Umbilical cord (tissue), 2 donors: Measurements from ENCODE around the gene BLTP3A. TPM values are rescaled to one million over a fixed set of nuclear protein-coding genes. Genes with fewer than 3 reads are reported as not detected.
"Not testable (repeated sequence)": the region's sequence is repeated elsewhere in the genome, so short reads cannot be mapped to it uniquely, and the experiment has no call there.

Experiments
- DNase-seq: peaks from one replicate; pipeline ENCODE4 v3.0.0-alpha.2; 2015; ENCODE audit warnings: low spot score
- total RNA-seq: library from RNA; depleted of rRNA; stranded (reverse); fragments of >200 nt; gene quantifications from one replicate; pipeline ENCODE4 v1.2.3, GENCODE V29; 2014; ENCODE audit warnings: low replicate concordance; ENCODE audit not compliant: insufficient read depth

BLTP3A gene
- total RNA-seq, 1 donor from 2014 or later, result 11.6 TPM

DNA sequence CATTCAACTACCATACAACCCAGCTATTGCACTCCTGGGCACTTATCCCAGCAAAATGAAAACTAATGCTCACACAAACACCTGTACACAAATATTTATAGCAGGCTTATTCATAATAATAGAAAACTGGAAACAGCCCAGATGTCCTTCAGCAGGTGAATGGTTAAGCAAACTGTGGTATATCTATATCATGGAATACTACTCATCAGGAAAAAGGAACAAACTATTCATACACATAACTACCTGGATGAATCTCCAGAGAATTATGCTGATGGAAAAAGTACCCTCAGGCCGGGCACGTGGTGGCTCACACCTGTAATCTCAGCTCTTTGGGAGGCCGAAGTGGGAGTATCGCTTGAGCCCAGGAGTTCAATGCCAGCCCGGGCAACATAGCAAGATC, 3.8 kb upstream of the BLTP3A start:
- DNase-seq, result no peak

DNA sequence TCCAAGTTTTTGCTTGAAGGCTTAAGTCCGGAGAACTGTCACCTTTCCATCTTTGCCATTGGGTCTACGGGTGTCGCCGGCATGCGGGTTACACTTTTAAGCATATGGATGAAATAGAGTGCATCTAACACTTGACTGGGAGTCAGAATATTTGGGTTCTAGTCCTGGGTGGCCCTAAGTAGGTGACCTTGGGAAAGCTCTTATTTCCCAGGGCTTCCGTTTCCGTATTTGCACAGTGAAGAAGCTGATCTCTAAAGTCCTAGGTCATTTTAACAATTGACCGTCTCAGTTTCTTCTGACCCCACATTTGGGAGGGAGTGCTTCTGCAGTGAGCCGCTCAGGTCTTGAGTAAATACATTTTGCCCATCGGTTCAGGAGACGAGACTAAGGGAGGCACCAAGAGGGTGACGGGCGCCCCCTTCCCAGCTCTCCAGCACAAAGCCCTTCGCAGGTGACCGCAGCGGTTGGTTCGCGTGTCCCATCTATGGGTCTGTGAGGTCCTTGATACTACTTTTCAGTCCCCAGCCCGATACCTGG, 651 bp upstream of the BLTP3A start:
- DNase-seq, result peak; percentile 47

DNA sequence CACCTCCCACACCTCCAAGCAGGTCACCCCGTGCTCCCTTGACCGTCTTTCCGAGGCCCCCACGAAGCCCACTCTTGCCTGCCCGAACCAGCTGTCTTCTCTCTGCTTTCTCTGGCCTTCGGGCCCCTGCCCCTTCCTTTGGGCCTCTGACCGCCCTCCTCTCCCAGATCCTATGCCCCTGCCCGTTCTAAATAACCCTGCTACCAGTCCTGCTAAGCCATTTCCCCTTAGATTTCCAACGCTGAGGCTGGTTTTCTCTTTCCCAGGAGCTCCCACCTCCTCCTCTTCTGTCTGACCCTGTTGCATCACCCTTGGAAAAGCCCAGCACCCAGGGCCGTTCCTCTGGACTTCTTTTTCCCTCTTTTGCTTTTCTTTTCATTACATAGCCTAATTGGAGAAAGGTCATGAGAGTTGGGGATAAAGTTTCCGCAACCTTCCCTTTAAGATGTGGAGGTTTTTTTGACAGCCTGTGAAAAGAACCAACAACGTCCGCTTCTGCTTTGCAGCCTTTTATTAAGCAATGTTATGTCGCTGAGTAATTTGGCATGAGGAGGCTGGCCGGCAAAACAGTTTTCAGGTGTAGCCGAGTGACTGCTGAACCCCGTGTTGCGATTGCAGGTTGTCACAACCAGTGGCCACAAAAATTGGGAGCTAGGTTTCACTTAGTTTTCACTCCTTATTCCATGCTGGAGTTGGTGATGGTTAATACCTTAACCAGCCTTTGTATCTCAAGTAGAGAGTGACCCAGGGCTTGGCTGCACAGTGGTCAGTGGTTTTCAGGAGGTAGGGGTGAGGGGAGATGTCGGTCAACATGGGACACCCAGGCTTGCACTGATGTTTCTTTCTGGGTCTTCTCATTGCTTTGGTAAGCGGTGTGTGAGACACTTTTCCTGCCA, 970 bp downstream of the BLTP3A start:
- peak; percentile 41 for DNase-seq

DNA sequence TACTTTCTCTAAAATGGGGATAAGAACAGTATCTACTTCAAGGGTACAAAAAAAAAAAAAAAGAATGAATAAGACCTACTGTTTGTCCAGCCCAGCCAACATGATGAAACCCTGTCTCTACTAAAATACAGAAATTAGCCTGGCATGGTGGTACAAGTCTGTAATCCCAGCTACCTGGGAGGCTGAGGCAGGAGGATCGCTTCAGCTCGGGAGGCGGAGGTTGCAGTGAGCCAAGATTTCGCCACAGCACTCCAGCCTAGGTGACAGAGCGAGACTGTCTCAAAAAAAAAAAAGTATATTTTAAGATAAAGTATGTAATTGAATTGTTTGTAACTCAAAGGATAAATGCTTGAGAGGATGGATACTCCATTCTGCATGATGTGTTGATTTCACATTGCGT, 2.0 kb downstream of the BLTP3A start:
- DNase-seq, result no peak

DNA sequence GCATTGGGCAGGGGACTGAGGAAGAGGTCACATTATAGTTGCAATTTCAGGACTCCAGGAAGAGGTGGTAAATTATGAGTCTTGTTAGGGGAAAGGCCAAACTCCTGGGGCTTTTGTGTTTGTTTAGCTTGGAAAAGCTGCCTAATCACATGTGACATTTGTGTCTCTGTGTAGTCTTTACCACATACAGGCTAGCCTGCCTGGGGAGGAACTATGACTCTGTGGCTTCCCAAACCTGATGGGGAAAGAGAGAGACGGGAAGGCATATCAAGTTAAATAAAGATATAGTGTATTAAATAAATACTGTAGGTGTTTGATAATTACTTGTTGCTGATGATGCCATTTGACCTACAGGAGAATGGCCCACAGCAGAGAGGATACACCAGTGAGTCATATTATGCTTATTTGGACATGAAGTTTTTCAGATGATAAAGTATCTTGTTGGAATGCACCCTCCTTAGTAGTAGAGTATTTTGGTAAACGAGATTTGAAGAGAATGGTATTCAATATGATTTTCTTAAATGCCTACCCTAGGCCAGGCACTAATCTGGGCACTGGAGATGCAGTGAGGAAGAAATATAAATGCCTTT, 4.0 kb downstream of the BLTP3A start:
- no peak for DNase-seq

DNA sequence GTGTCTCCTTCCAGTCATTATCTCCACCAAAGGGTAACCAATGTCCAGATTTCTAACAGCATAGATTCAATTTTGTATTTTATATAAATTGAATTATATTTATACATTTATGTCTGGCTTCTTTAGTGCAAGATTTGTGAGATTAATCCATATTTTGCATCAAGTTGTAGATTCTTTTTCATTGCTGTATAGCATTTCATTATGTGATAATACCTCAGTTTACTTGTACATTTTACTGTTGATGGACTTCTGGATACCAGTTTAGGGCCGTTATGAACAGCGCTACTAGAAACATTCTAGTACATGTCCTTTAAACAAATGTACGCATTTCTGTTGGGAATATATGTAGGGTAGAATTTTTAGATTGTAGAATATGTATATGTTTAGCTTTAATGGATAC, 6.2 kb downstream of the BLTP3A start:
- no peak for DNase-seq

DNA sequence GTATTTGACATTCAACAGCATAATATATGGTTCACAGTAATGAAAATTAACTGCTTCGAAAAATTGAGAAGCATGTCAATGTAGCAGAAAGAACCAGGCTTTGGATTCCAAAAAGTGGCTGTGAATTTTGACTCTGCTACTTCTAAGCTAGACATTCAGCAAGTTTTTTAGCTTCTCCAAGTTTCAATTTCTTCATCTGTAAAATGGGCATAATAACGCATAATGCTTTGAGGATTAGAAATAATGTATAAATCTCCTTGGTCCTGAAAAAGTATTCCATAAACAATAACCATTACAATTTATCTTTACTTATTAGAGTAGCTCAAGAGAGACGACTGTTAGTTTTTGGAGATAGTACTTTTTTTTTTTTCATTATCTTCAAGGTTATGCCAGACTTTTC, 7.7 kb downstream of the BLTP3A start:
- no peak for DNase-seq

DNA sequence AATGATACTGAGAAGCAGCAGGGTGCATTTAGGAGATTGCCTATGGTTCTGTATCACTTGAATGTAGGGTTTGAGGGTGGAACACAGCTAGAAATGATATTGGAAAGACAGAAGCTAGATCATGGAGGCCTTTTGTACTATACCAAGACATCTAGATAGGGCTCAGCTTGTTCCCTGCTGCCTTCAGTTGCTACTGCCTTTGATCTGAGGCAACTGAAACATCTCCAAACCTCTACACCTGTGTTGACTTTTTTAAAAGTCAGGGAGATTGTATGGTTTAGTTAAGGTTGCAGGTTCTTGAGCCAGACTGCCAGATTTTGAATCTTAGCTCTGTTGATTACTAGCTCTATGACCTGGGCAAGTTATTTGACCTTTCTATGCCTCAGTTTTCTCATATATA, 12.7 kb downstream of the BLTP3A start:
- DNase-seq, result no peak

DNA sequence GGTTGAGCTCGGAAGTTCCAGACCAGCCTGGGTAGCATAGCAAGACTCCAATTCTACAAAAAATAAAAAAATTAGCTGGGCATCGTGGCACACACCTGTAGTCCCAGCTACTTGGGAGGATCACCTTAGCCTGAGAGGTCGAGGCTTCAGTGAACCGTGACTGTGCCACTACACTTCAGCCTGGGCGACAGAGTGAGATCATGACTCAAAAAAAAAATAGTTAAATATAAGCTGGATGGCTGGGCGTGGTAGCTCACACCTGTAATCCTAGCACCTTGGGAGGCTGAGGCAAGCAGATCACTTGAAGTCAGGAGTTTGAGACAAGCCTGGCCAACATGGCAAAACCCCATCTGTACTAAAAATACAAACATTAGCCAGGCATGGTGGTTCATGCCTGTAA, 13.2 kb downstream of the BLTP3A start:
- not testable (repeated sequence) for DNase-seq

DNA sequence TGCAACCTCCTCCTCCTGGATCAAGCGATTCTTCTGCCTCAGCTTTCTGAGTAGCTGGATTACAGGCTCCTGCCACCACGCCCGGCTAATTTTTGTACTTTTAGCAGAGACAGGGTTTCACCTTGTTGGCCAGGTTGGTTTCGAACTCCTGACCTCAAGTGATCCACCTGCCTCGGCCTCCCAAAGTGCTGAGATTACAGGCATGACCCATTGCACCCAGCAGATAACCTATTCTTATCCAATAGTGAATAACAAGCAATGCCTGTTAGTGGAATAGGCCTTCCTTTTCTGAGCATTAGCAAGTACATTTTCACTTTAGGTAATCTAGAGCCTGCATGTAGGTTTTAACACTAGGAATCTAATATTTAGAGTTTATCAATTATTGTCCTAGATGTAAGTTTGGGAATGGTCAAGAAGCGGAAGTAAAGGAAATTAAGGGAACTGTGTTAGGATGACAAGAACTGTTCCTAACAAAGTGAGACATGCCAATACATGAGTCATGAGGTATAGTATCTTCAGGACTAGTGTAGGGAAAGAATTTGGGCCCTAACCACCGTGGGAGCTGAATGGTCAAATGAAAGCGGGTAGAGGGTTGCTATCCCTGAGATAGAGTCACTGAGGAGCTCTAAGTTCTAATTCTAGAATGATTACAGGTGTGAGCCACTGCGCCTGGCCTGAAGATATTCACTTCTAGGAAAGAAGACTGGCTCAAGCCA, 15.0 kb downstream of the BLTP3A start:
- no peak for DNase-seq

DNA sequence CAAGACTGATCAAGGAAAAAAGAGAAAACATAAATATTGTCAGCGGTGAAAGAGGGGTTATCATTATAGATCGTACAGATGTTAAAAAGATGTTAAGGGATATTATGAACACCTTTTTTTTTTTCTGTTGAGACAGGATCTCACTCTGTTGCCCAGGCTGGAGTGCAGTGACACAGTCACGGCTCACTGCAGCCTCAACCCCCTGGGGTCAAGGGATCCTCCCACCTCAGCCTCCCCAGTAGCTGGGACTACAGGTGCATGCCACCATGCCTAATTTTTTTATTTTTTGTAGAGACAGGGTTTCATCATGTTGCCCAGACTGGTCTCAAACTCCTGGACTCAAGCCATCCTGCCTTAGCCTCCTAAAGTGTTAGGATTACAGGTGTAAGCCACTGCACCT, 16.6 kb downstream of the BLTP3A start:
- not testable (repeated sequence) for DNase-seq

DNA sequence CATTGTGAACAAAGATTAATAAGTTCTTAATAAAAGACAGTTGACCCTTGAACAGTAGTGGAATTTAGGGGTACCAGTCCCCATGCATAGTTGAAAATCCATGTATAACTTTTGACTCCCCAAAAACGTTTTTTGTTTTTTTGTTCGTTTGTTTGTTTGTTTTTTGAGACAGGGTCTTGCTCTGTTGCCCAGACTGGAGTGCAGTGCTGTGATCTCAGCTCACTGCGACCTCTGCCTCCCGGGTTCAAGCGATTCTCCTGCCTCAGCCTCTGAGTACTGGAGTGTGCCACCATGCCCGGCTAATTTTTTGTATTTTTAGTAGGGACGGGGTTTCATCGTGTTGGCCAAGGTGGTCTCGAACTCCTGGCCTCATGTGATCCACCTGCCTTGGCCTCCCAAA, 17.5 kb downstream of the BLTP3A start:
- DNase-seq, result not testable (repeated sequence)

DNA sequence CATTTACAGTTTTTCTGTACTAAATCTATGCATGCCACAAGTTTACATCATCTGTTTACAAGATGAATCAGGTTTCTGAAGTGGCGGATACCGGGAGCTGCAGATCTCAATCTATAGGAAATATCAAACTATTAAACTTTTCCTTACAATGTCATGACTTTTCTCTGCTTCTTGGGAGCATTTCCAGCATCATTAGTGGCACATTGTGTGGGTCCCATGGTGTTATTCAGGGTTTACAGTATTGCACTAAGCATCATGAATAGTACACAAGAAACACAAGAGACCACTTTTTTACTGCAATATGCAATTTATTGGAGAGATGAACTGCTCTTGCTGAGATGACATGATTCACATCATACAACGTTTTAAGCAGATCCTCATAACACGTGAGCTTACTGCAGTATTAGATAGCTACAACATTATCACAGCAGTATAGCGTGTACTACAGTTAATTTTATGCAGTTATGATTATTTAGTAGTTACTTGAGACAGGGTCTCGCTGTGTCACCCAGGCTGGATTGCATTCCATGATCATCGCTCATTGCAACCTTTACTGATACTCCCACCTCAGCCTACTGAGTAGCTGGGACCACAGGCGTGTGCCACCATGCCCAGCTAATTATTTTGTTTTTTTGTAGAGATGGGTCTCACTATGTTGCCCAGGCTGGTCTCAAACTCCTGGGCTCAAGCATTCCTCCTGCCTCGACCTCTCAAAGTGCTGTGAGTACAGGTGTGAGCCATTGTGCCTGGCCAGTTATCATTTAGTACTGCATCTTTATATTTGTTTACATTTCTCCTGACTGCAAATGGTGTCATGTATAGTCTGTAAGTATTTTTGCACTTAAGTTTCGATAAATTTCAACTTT, 18.4 kb downstream of the BLTP3A start:
- DNase-seq, result no peak

DNA sequence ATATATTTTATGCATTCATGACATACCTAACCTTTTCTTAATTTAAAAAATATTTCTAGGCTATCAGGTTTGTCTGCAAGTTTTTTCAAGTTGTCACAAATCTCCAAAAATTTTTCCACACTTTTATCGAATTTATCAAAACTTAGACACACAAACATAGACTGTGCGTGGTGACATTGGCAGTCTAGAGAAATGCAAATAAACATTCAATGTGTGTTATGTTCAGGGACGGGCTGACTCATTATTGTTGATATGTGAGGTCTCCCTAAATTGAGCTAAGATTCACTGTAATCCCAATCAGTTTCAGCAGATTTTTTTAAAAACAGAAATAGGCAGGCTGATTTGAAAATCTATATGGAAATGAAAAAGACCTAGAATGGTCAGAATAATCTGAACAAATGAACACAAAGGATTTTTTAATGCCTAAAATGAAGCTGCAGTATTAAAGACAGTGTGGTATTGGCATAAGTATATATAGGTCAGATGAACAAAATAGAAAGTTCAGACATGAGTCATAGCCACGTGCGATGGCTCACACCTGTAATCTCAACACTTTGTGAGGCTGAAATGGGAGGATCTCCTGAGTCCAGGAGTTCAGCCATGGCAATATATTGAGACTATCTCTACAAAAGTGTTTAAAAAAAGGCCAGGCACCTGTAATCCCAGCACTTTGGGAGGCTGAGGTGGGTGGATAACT, 19.2 kb downstream of the BLTP3A start:
- no peak for DNase-seq

DNA sequence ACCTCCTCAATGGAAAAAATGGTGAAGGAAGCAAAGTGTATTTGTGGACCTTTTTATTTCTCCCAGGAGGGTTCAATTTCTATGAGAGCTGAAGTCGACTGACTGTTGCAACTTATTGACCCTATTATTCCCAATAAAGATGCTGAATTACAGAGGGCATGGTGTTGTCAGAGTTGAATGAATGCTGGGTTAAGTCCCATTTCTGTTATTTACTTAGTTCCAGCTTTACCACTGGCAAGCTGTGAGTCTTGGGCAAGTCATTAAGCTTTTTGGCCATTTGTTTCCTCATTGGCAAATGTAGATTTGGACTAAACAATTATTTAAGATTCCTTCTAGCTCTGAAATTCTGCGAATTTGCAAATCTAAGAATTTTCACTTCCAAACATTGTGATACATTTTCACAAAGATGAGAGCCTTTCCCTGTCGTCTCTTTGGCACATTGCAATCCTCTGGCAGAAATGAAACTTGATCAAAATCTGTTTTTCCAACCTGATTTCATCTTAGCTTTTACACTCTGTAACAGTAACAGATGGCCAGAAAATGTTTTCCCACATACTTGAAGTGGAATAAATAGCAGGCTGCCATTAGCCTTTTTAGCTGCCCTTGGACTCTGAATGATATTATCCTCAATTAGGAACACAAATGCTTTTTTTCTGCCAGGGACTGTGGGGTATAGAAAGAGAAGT, 21.3 kb downstream of the BLTP3A start:
- DNase-seq, result no peak

DNA sequence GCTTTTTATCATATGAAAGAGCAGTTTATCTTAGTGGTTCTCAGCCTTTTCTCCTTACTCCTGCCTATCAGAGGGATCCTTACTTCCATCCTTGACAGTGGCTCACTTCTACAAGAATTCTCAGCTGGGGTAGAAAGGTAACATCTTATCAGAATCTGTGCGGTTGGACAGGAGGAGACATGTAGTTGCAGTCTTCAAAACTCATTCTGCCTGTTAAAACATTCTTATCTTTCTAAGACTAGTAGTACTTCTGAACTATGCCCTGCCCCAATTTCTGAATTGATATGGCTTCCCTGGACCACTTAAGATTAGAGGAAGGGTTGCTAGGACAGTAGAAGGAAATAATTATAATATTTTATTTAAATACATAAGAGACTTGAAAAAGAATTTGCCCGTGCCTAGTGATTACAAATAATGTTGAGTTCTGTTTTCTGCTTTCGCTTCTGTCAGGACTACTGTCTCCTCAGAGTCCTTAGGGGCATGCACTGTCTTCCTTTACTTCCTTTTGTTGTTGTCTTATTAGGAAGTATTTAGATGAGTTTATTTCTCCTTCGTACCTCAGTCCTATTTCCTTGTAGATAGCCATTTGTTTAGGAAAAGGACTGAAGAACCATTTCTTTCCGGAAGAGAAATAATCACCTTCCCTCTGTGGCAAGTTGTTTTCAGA, 24.9 kb downstream of the BLTP3A start:
- no peak for DNase-seq

DNA sequence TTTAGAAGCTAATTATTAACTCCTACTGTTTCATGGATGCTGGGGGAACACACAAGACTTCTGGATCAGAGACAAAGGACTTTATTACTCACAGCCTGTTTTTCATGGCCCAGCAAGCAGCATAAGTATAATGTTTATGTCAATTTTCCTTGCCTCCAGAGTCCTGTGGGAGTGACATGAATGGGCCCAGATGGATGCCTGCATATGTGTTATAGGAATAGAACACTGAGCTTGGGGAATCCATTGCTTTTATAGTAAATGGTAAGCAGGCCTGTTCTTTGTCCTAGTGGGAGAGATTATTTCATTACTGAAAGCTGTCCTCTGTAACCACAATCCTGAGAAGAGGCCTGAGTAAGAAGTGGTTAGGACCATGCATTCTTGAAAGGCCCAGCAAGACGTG, 25.6 kb downstream of the BLTP3A start:
- DNase-seq, result no peak

DNA sequence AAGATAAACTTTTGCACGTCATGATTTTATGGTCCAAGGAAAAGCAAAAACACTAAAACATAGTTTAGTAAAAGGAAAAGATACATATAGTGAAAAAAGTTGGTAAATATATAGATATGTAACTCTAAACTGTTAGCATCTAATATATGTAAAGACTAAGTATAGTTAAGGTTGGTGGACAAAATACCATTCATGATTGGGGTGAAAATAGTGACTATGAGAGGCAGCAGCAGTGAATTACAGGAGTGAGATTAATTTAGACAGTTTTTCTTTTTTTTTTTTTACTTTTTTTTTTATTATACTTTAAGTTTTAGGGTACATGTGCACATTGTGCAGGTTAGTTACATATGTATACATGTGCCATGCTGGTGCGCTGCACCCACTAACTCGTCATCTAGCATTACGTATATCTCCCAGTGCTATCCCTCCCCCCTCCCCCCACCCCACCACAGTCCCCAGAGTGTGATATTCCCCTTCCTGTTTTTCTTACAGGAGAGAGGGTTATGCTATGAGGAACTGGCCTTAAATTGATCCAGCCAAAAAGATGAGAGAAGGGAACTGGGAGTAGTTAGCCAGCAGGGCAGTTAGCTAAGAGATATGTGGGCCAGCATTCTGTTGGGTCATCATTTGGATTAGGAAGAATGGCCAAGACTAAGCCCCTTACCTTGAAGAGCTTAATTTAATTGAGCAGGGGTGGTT, 27.1 kb downstream of the BLTP3A start:
- peak; percentile 7 for DNase-seq
